OCI-LY7 (cell line): ENCODE data around the gene ROM1. TPM values are rescaled to one million over a fixed set of nuclear protein-coding genes. Genes with fewer than 3 reads are reported as not detected.

ENCODE experiments used
- BruUV-seq: library from RNA; stranded (reverse); fragments of 400-500 nt; replicated peaks from 2 replicates; lab custom pipeline; 2021; lab: Mats Ljungman, UMichigan
- CTCF ChIA-PET: fragments of 300-600 bp; sonication (Branson Sonifier 250); formaldehyde crosslinking; loops from one replicate; lab custom pipeline; 2022; ENCODE audit warnings: antibody characterized with exemption; ENCODE audit not compliant: unreplicated experiment; lab: Charles Lee
- POLR2A ChIA-PET: fragments of 300-600 bp; sonication (Branson Sonifier 250); formaldehyde crosslinking; loops from one replicate; lab custom pipeline; 2022; ENCODE audit warnings: antibody characterized with exemption; lab: Charles Lee
- DNase-seq: peaks from one replicate; pipeline ENCODE4 v3.0.0-alpha.2; 2015; ENCODE audit warnings: low spot score
- H2AFZ ChIP-seq: fragments of 200-600 bp; sonication (generic), shearing (Covaris generic); 2 replicates; pipeline ENCODE4 v1.6.1; 2014; ENCODE audit warnings: mild to moderate bottlenecking, antibody characterized with exemption, low read length, moderate library complexity
- H3K27ac ChIP-seq: fragments of 200-600 bp; sonication (generic); 2 replicates; pipeline ENCODE4 v1.5.1; 2014; ENCODE audit warnings: mixed run types, low read depth, mild to moderate bottlenecking, moderate library complexity, low read length, inconsistent platforms; ENCODE audit not compliant: poor library complexity, severe bottlenecking
- H3K36me3 ChIP-seq: fragments of 200-600 bp; sonication (generic); 2 replicates; pipeline ENCODE4 v1.6.1; 2014; ENCODE audit warnings: mild to moderate bottlenecking, antibody characterized with exemption, low read length, moderate library complexity, mixed read lengths; ENCODE audit not compliant: insufficient read depth
- H3K4me1 ChIP-seq: fragments of 200-600 bp; sonication (generic); 2 replicates; pipeline ENCODE4 v1.5.1; 2014; ENCODE audit warnings: mild to moderate bottlenecking, low read length; ENCODE audit not compliant: insufficient read depth, poor library complexity, severe bottlenecking
- H3K4me2 ChIP-seq: fragments of 200-600 bp; sonication (generic); 2 replicates; pipeline ENCODE4 v1.6.1; 2014; ENCODE audit warnings: mild to moderate bottlenecking, low read length
- H3K4me3 ChIP-seq: fragments of 200-600 bp; sonication (generic); 2 replicates; pipeline ENCODE4 v1.5.1; 2014; ENCODE audit warnings: mild to moderate bottlenecking, low read depth, low read length; ENCODE audit not compliant: poor library complexity, severe bottlenecking
- H3K79me2 ChIP-seq: fragments of 200-600 bp; sonication (generic); 2 replicates; pipeline ENCODE4 v1.6.1; 2016; ENCODE audit warnings: low read depth, mild to moderate bottlenecking, low read length, moderate library complexity, mixed read lengths; ENCODE audit not compliant: insufficient read depth
- H3K9me2 ChIP-seq: fragments of 200-600 bp; sonication (generic); 2 replicates; pipeline ENCODE4 v1.6.1; 2016; ENCODE audit warnings: mild to moderate bottlenecking, low read length, mixed read lengths; ENCODE audit not compliant: insufficient read depth
- H3K9me3 ChIP-seq: fragments of 200-600 bp; sonication (generic); 2 replicates; pipeline ENCODE4 v1.6.1; 2014; ENCODE audit warnings: mild to moderate bottlenecking, mixed run types, low read length, mixed read lengths
- H4K20me1 ChIP-seq: fragments of 200-600 bp; sonication (generic); 2 replicates; pipeline ENCODE4 v1.6.1; 2014; ENCODE audit warnings: mild to moderate bottlenecking, antibody characterized with exemption, low read length, moderate library complexity, mixed read lengths; ENCODE audit not compliant: insufficient read depth
- EZH2phosphoT487 ChIP-seq: fragments of 200-600 bp; sonication (generic); IDR thresholded peaks from 2 replicates; pipeline ENCODE4 v1.6.1; 2018; ENCODE audit warnings: low read depth, borderline replicate concordance, mild to moderate bottlenecking, mixed run types, antibody characterized with exemption, low read length, moderate library complexity, mixed read lengths
- intact Hi-C: fragments of 100-400 bp; cut with micrococcal nuclease; formaldehyde crosslinking; loops from one replicate; pipeline ENCODE4 v1.10.0; 2022; ENCODE audit not compliant: unreplicated experiment
- total RNA-seq, 2 experiments: library from RNA; depleted of rRNA in 1 of 2; stranded (reverse); fragments of >200 nt in 1 of 2; shearing (Covaris generic) in 1 of 2; gene quantifications; 2 replicates each; pipeline ENCODE4 v1.2.3, GENCODE V29; 2014 to 2022
- TF ChIP-seq, protein P1 (sequence below): fragments of 200-600 bp; sonication (generic); conservative IDR thresholded peaks from 2 replicates; pipeline ENCODE4 v1.5.1; 2014; ENCODE audit warnings: mild to moderate bottlenecking, antibody characterized with exemption, low read length, moderate library complexity, mixed read lengths

Gene ROM1
- total RNA-seq, 2 experiments from 2014 or later: 0.69 to 2.5 TPM

DNA sequence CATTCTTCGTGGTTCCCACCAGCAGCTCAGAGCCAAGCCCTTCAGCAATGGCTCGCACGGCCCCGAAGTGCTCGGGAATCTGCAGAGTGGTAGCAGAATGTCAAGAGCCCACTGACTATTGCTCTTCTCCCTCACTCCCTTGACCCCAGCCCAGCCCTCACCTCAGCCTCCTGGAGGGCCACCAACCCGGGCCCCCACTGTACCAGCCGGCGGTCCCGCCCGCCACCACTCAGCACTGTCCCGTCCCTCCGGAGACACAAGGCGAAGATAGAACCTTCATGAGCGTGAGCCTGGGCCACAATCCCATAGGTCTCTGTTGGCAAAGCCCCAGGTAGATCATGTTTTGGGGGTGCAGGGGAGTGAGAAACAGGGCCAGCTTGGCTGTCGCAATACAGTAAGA is 7.2 kb upstream of the ROM1 start:
- H3K9me2 ChIP-seq: no peaks in the 10 kb centered on the region
- H3K4me2 ChIP-seq: no peak overlapping the region
- no TSS peak for BruUV-seq
- H3K36me3 ChIP-seq: peaks cover 56% of the 10 kb centered on the region
- TF ChIP-seq, protein P1, sequence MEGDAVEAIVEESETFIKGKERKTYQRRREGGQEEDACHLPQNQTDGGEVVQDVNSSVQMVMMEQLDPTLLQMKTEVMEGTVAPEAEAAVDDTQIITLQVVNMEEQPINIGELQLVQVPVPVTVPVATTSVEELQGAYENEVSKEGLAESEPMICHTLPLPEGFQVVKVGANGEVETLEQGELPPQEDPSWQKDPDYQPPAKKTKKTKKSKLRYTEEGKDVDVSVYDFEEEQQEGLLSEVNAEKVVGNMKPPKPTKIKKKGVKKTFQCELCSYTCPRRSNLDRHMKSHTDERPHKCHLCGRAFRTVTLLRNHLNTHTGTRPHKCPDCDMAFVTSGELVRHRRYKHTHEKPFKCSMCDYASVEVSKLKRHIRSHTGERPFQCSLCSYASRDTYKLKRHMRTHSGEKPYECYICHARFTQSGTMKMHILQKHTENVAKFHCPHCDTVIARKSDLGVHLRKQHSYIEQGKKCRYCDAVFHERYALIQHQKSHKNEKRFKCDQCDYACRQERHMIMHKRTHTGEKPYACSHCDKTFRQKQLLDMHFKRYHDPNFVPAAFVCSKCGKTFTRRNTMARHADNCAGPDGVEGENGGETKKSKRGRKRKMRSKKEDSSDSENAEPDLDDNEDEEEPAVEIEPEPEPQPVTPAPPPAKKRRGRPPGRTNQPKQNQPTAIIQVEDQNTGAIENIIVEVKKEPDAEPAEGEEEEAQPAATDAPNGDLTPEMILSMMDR: no peak
- TF ChIP-seq EZH2phosphoT487: no peak
- H3K4me3 ChIP-seq: no peak overlapping the region
- ChIA-PET POLR2A (no interaction called here), CTCF (no interaction called here)
- intact Hi-C loops: no loop called here
- no peak for DNase-seq
- H3K9me3 ChIP-seq: no peaks in the 10 kb centered on the region
- H3K27ac ChIP-seq: no peak overlapping the region
- H3K79me2 ChIP-seq: peaks cover 5% of the 10 kb centered on the region
- H2AFZ ChIP-seq: no peak overlapping the region
- H3K4me1 ChIP-seq: peaks cover 31% of the 10 kb centered on the region
- H4K20me1 ChIP-seq: no peaks in the 10 kb centered on the region

DNA sequence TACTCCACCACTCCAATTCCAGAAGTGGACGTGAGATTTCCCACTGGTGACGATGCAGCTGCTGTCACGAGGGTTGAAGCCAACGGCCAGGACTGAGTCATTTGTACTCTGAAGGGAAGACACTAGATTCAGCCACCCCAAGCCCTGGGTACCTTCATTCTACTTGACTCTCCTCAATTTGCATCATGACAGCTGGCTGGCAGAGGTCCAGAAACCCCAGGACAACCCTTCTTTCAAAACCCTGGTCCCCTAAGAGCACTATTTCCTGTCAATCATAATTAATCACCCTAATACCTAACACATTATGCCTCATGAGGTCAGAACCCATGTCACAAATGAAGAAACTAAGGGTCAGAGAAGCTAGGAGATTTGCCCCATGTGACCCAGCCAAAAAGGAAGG is 5.3 kb upstream of the ROM1 start:
- intact Hi-C loops: no loop called here
- peaks cover 5% of the 10 kb centered on the region; the same call in 1 of the 2 replicates for H3K79me2 ChIP-seq
- no peak overlapping the region for H2AFZ ChIP-seq
- peaks cover 44% of the 10 kb centered on the region for H3K36me3 ChIP-seq
- no peak overlapping the region for H3K4me3 ChIP-seq
- no peaks in the 10 kb centered on the region for H4K20me1 ChIP-seq
- POLR2A ChIA-PET: interaction anchor here (1.2 kb wide), 1 partner anchor 17 kb away, joined by 5 read pairs; the partner anchor contains the start of gene TUT1
- peaks cover 33% of the 10 kb centered on the region for H3K4me1 ChIP-seq
- no TSS peak for BruUV-seq
- no peak for TF ChIP-seq EZH2phosphoT487
- TF ChIP-seq, protein P1: no peak
- CTCF ChIA-PET: no interaction called here
- DNase-seq: peak; percentile 43
- H3K4me2 ChIP-seq: peak overlapping the region; percentile 53
- H3K9me3 ChIP-seq: no peaks in the 10 kb centered on the region
- H3K27ac ChIP-seq: peak overlapping the region; percentile 37
- H3K9me2 ChIP-seq: no peaks in the 10 kb centered on the region

DNA sequence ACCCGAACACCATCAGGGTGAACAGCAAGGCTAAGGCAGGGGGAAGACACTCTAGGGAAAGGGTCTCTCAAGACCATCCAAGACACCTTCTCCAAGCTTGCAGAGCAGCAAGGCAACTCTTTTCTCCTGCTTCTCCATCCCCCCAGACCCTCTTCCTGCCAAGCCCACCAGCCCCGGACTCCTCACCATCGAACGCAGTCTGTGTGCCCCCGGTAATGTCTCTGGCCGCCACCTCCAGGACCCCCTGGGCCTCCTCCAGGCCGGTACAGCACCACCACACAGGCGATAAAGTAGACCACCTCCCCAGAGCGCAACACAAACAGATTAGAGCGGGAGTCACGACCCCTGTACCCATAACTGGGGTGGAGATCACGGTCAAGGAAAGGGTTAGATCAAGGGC is 4.3 kb upstream of the ROM1 start:
- H3K9me2 ChIP-seq: no peaks in the 10 kb centered on the region
- no peak overlapping the region for H3K27ac ChIP-seq
- DNase-seq: no peak
- no peaks in the 10 kb centered on the region for H4K20me1 ChIP-seq
- no peaks in the 10 kb centered on the region for H3K9me3 ChIP-seq
- intact Hi-C loops: no loop called here
- H3K36me3 ChIP-seq: peaks cover 35% of the 10 kb centered on the region
- no peak overlapping the region for H3K4me2 ChIP-seq
- ChIA-PET POLR2A (interaction anchor here (1.2 kb wide), 1 partner anchor 18 kb away, joined by 5 read pairs; the partner anchor contains the start of gene TUT1), CTCF (no interaction called here)
- no peak overlapping the region for H2AFZ ChIP-seq
- H3K4me3 ChIP-seq: no peak overlapping the region
- H3K4me1 ChIP-seq: peaks cover 37% of the 10 kb centered on the region
- no TSS peak for BruUV-seq
- TF ChIP-seq EZH2phosphoT487: no peak
- TF ChIP-seq, protein P1: no peak
- peaks cover 5% of the 10 kb centered on the region; the same call in 1 of the 2 replicates for H3K79me2 ChIP-seq
